Heart left ventricle (tissue), 13 donors: ENCODE measurements around the gene ALG9.

Experiments
- CTCF ChIP-seq, 12 donors: fragments of 200-600 bp; sonication (generic) in 4 of 12; IDR thresholded peaks; one replicate each; pipeline versions ENCODE4 v1.5.0 to v1.8.0; 2018 to 2022; ENCODE audit warnings: antibody characterized with exemption in 12 of 12, mild to moderate bottlenecking in 5 of 12
- POLR2A ChIP-seq, 2 donors: fragments of 450-650 bp; IDR thresholded peaks; one replicate each; pipeline ENCODE4 v1.6.1; 2017; ENCODE audit warnings: antibody characterized with exemption in 2 of 2, mild to moderate bottlenecking in 2 of 2, moderate library complexity in 2 of 2
- donor health status: ischemic (EF 13 %, LVEDD 7.1; RV severe dilation, severe dysfunction).
- donor health status: DM: no; HTN: yes; CAD: no.
- donor health status: DM: no; HTN: no; CAD: no.
- donor health status: ischemic (EF 25% LVEDD 6.9; RV normal size, moderate dysfunction).
- donor health status: ischemic (EF 25% LVEDD 5.7; RV mildly dilated, moderate dysfunction).
- donor health status: ischemic (EF 35%, LVEDD 5.7; RV mildly dilated, moderate dysfunction).
- donor health status: nonischemic (EF 11% LVEDD 7.7; RV severe dilation, severe dysfunction).
- donor health status: DM: yes; HTN: yes; CAD: no.
- donor health status: PGD.
- donor health status: ischemic (EF 29% LVEDD 5.4; RV normal size, mild dysfunction).
- donor health status: nonischemic (EF 23%, LVEDD 6.1; RV moderate dilation, normal function).

- no peak for TF ChIP-seq CTCF (IDR thresholded peaks at IDR 0.05)
- TF ChIP-seq POLR2A (IDR thresholded peaks at IDR 0.05): peak in 1 of 2 donors; percentile 28
Measured at GRCh38 chr11:111913997-111914396, 42.6 kb upstream of the ALG9 start.
